Transverse colon (tissue), 4 donors: Measurements from ENCODE around the gene ALDH16A1.

Experiments
- EP300 ChIP-seq: sonication (generic); formaldehyde crosslinking; IDR thresholded peaks from one replicate; pipeline ENCODE4 v1.6.1; 2017; ENCODE audit warnings: antibody characterized with exemption, low read depth
- POLR2A ChIP-seq: fragments of 450-650 bp; IDR thresholded peaks from one replicate; pipeline ENCODE4 v1.6.1; 2016; ENCODE audit warnings: antibody characterized with exemption, mild to moderate bottlenecking, moderate library complexity
- POLR2AphosphoS5 ChIP-seq, 3 donors: sonication (generic); formaldehyde crosslinking; IDR thresholded peaks; one replicate each; pipeline ENCODE4 v1.6.1; 2016; ENCODE audit warnings: antibody characterized with exemption in 3 of 3
- TF ChIP-seq, protein P1 (sequence below), 5 experiments: fragments of 200-600 bp in 3 of 5; fragments of 450-650 bp in 2 of 5; sonication (generic) in 3 of 5; IDR thresholded peaks; 1 replicate in 2 of 5; 2 replicates in 3 of 5; pipeline ENCODE4 v1.5.1; 2016 to 2017; ENCODE audit warnings: antibody characterized with exemption in 5 of 5, inconsistent platforms in 3 of 5, mild to moderate bottlenecking in 2 of 5, moderate library complexity in 1 of 5

DNA sequence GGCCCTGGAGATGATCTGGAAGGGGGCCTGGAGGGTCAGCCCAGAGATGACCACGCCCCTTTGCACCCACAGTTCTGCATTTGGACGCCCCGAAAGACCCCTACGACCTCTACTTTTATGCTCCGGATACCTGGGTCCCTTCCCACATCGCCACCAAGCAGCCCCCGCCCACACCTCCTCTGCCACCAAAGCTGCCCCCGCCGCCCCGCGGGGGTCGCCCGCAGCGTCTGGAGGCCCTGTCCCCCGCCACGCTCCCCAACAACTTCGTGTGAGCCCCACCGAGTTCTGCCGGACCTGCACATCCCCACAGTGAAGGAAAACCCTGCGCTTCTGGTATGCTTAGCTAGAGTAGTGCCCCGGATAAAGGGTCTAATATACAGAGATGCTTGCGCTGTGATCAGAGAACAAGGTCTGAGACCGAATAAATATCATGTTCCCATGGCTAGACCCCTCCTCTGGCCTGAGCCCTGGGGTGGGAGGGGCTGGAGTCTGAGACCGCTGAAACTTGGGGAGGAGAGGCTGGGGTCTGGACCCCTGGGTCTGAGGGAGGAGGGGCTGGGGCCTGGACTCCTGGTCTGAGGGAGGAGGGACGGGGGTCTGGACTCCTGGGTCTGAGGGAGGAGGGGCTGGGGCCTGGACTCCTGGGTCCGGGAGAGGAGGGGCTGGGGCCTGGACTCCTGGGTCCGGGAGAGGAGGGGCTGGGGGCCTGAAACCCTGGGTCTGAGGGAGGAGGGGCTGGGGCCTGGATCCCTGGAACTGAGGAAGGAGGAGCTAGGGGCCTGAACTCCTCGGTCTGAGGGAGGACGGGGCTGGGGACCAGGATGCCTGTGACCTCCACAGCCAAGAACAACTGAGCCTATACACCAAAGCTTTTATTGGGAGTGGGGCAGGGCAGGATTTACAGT lies 24.2 kb upstream of the ALDH16A1 start:
- TF ChIP-seq POLR2A (no peak), POLR2AphosphoS5 (IDR thresholded peaks at IDR 0.05) (no peak), EP300 (no peak)
- TF ChIP-seq, protein P1, sequence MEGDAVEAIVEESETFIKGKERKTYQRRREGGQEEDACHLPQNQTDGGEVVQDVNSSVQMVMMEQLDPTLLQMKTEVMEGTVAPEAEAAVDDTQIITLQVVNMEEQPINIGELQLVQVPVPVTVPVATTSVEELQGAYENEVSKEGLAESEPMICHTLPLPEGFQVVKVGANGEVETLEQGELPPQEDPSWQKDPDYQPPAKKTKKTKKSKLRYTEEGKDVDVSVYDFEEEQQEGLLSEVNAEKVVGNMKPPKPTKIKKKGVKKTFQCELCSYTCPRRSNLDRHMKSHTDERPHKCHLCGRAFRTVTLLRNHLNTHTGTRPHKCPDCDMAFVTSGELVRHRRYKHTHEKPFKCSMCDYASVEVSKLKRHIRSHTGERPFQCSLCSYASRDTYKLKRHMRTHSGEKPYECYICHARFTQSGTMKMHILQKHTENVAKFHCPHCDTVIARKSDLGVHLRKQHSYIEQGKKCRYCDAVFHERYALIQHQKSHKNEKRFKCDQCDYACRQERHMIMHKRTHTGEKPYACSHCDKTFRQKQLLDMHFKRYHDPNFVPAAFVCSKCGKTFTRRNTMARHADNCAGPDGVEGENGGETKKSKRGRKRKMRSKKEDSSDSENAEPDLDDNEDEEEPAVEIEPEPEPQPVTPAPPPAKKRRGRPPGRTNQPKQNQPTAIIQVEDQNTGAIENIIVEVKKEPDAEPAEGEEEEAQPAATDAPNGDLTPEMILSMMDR (IDR thresholded peaks at IDR 0.05): no peak
